ENCODE results near the gene FHL2.

GRCh38 chr2:105397025-105397722 lies 1.7 kb downstream of the FHL2 start:
- TF ChIP-seq CTCF (conservative IDR thresholded peaks at IDR 0.05; ENCODE audit: low read length) (no peak), EZH2phosphoT487 (IDR thresholded peaks at IDR 0.05; ENCODE audit: borderline replicate concordance, low read depth, low read length) (no peak)

Data from OCI-LY7 (cell line).